ENCODE data around the gene PTPDC1.

The PTPDC1 gene

GRCh38 chr9:94084314-94084713 lies at the start of gene PTPDC1:
PTPDC1 (plus strand) TSS chr9:94084464; CDS start chr9:94084531, 67 bp downstream.
- no peak within 1 kb of the TSS for H3K4me2 ChIP-seq (ENCODE audit: low read length)
- no peak within 1 kb of the TSS for H3K9ac ChIP-seq (ENCODE audit: low read length)
- no peaks in the 10 kb centered on the region for H3K9me3 ChIP-seq (ENCODE audit: insufficient read depth, low read length)
- H2AFZ ChIP-seq (ENCODE audit: low read depth, low read length): no peak within 1 kb of the TSS
- TF ChIP-seq EZH2phosphoT487 (IDR thresholded peaks at IDR 0.05; ENCODE audit: low read depth) (no peak), CTCF (IDR thresholded peaks at IDR 0.05; ENCODE audit: low read depth, low read length) (no peak)
- H3K27me3 ChIP-seq (ENCODE audit: low read depth, low read length): no peaks in the 10 kb centered on the region
- H3K79me2 ChIP-seq (ENCODE audit: low read length): no peaks in the 10 kb centered on the region
- H3K36me3 ChIP-seq (replicated peaks; ENCODE audit: low read depth, low read length): peaks cover 7% of the 10 kb centered on the region
- H3K27ac ChIP-seq (ENCODE audit: low read length): no peak within 1 kb of the TSS
- no peak within 1 kb of the TSS for H3K4me3 ChIP-seq (ENCODE audit: low read length)
- H3K4me1 ChIP-seq (ENCODE audit: low read length): no peaks in the 10 kb centered on the region
- no peaks in the 10 kb centered on the region for H4K20me1 ChIP-seq (ENCODE audit: insufficient read depth, low read length)

GRCh38 chr9:94034511-94034910 lies 49.8 kb upstream of the PTPDC1 start:
- no peak overlapping the region for H3K4me2 ChIP-seq (ENCODE audit: low read length)
- H3K27ac ChIP-seq (ENCODE audit: low read length): no peak overlapping the region
- no peak overlapping the region for H2AFZ ChIP-seq (ENCODE audit: low read depth, low read length)
- no peaks in the 10 kb centered on the region for H4K20me1 ChIP-seq (ENCODE audit: insufficient read depth, low read length)
- no peak overlapping the region for H3K9ac ChIP-seq (ENCODE audit: low read length)
- TF ChIP-seq EZH2phosphoT487 (IDR thresholded peaks at IDR 0.05; ENCODE audit: low read depth) (no peak), CTCF (IDR thresholded peaks at IDR 0.05; ENCODE audit: low read depth, low read length) (no peak)
- no peak overlapping the region for H3K4me3 ChIP-seq (ENCODE audit: low read length)
- H3K27me3 ChIP-seq (ENCODE audit: low read depth, low read length): no peaks in the 10 kb centered on the region
- peaks cover 21% of the 10 kb centered on the region for H3K4me1 ChIP-seq (ENCODE audit: low read length)
- H3K9me3 ChIP-seq (ENCODE audit: insufficient read depth, low read length): no peaks in the 10 kb centered on the region
- H3K36me3 ChIP-seq (replicated peaks; ENCODE audit: low read depth, low read length): peaks cover 12% of the 10 kb centered on the region
- H3K79me2 ChIP-seq (ENCODE audit: low read length): peaks cover 20% of the 10 kb centered on the region

GRCh38 chr9:94039786-94040185 lies 44.5 kb upstream of the PTPDC1 start:
- H3K4me3 ChIP-seq (ENCODE audit: low read length): no peak overlapping the region
- H3K27ac ChIP-seq (ENCODE audit: low read length): no peak overlapping the region
- no peak overlapping the region for H3K9ac ChIP-seq (ENCODE audit: low read length)

More at GRCh38 chr9:94039786-94040185, 44.5 kb upstream of the PTPDC1 start:
- no peak overlapping the region for H2AFZ ChIP-seq (ENCODE audit: low read depth, low read length)
- H3K36me3 ChIP-seq (replicated peaks; ENCODE audit: low read depth, low read length): peaks cover 4% of the 10 kb centered on the region
- peaks cover 6% of the 10 kb centered on the region; the same call in 1 of the 2 replicates for H3K79me2 ChIP-seq (ENCODE audit: low read length)
- no peaks in the 10 kb centered on the region for H3K27me3 ChIP-seq (ENCODE audit: low read depth, low read length)
- no peaks in the 10 kb centered on the region for H3K4me1 ChIP-seq (ENCODE audit: low read length)
- TF ChIP-seq EZH2phosphoT487 (IDR thresholded peaks at IDR 0.05; ENCODE audit: low read depth): no peak
- no peak for TF ChIP-seq CTCF (IDR thresholded peaks at IDR 0.05; ENCODE audit: low read depth, low read length)
- no peak overlapping the region for H3K4me2 ChIP-seq (ENCODE audit: low read length)
- H4K20me1 ChIP-seq (ENCODE audit: insufficient read depth, low read length): no peaks in the 10 kb centered on the region
- no peaks in the 10 kb centered on the region for H3K9me3 ChIP-seq (ENCODE audit: insufficient read depth, low read length)

All from OCI-LY3 (cell line).